ENCODE measurements around the gene MAGI2. TPM values are rescaled to one million over a fixed set of nuclear protein-coding genes. Genes with fewer than 3 reads are reported as not detected.

Gene MAGI2
- total and polyA plus RNA-seq, 2 of the 13 experiments (the other 11 are each of a cell fraction or from before 2014, with no cell fraction given) = 1.5 to 3.8 TPM

GRCh38 chr7:79381921-79382320, 71.5 kb downstream of the MAGI2 start (continued):
- TF ChIP-seq XRCC5 (optimal IDR thresholded peaks at IDR 0.05; ENCODE audit: low read length) = no peak
- no peak for TF ChIP-seq STAT5B (CRISPR knock-in tag; IDR thresholded peaks at IDR 0.05)
- TF ChIP-seq ZSCAN20 (CRISPR knock-in tag; IDR thresholded peaks at IDR 0.05; ENCODE audit: borderline replicate concordance) = no peak
- TF ChIP-seq, protein P1, sequence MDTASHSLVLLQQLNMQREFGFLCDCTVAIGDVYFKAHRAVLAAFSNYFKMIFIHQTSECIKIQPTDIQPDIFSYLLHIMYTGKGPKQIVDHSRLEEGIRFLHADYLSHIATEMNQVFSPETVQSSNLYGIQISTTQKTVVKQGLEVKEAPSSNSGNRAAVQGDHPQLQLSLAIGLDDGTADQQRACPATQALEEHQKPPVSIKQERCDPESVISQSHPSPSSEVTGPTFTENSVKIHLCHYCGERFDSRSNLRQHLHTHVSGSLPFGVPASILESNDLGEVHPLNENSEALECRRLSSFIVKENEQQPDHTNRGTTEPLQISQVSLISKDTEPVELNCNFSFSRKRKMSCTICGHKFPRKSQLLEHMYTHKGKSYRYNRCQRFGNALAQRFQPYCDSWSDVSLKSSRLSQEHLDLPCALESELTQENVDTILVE (CRISPR knock-in tag; IDR thresholded peaks at IDR 0.05) = no peak
- TF ChIP-seq ZNF841 (CRISPR knock-in tag; IDR thresholded peaks at IDR 0.05; ENCODE audit: borderline replicate concordance) = no peak
- no peak for TF ChIP-seq THYN1 (CRISPR knock-in tag; IDR thresholded peaks at IDR 0.05; ENCODE audit: borderline replicate concordance, low read depth)

DNA sequence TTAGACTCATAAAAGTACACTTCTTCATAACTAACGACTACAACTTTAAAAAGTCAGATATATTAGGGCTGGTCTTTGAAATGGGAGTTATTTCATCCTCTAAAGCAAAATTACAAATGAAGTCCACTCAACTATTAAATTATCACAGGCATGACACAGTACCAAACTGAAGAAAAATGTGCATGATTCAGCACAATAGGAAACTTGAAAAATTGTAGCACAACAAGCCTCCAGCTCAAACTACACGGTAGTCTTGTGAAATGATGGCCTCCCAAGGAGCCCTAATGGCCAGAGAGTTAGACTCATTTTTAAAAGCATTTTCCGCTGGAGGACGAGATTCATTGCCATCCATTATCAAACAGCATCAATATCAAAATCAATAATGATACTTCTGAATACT, 76.4 kb downstream of the MAGI2 start:
- H3K4me2 ChIP-seq (ENCODE audit: low read depth, low read length) = no peak overlapping the region
- WGBS (ENCODE audit: low lambda C conversion rate) = 61% methylated on average over 4 of the region's 4 CpGs
- H2AFZ ChIP-seq (ENCODE audit: low read length) = no peak overlapping the region
- H4K20me1 ChIP-seq (ENCODE audit: insufficient read depth, low read length) = no peaks in the 10 kb centered on the region
- no peaks in the 10 kb centered on the region for H3K36me3 ChIP-seq (replicated peaks in 1 of 2; ENCODE audit: control insufficient read depth in 1 of 2, insufficient read depth in 2 of 2, low read length in 2 of 2)
- no TSS peak for BruUV-seq (replicated peaks)
- no peak for TF ChIP-seq IRX3 (CRISPR knock-in tag; IDR thresholded peaks at IDR 0.05; ENCODE audit: borderline replicate concordance, low read depth)
- FAIRE-seq = no peak
- H3K4me1 ChIP-seq (ENCODE audit: insufficient read depth, low read length) = no peaks in the 10 kb centered on the region
- no peaks in the 10 kb centered on the region for H3K79me2 ChIP-seq (ENCODE audit: insufficient read depth, low read length)
- H3K27ac ChIP-seq (ENCODE audit: extremely low read length, insufficient read depth, low read length) = no peak overlapping the region
- no peak for ATAC-seq
- DNase-seq (ENCODE audit: low spot score) = no peak
- no peak overlapping the region for H3K4me3 ChIP-seq (replicated peaks in 1 of 3; ENCODE audit: insufficient read depth in 1 of 3, low read depth in 2 of 3, low read length in 3 of 3)
- no peak overlapping the region for H3K9ac ChIP-seq (ENCODE audit: insufficient read depth, low read depth, low read length)
- H3K27me3 ChIP-seq (ENCODE audit: control insufficient read depth in 1 of 2, insufficient read depth in 2 of 2, low read length in 2 of 2) = no peaks in the 10 kb centered on the region
- POLR2A ChIA-PET = no interaction called here
- intact Hi-C loops (cut with micrococcal nuclease; ENCODE audit: unreplicated experiment) = no loop called here
- in situ Hi-C loops (cut with HindIII; ENCODE audit: extremely low pct_ligation_motif_present, low pct_unique_long_range_greater_than_20kb) = no loop called here
- CTCF ChIA-PET (ENCODE audit: low intra/inter-chr PET ratio, low total read pairs) = no interaction called here
- H3K9me3 ChIP-seq (ENCODE audit: low read length) = no peaks in the 10 kb centered on the region
